ENCODE results near the gene WSB2.

The WSB2 gene

DNA sequence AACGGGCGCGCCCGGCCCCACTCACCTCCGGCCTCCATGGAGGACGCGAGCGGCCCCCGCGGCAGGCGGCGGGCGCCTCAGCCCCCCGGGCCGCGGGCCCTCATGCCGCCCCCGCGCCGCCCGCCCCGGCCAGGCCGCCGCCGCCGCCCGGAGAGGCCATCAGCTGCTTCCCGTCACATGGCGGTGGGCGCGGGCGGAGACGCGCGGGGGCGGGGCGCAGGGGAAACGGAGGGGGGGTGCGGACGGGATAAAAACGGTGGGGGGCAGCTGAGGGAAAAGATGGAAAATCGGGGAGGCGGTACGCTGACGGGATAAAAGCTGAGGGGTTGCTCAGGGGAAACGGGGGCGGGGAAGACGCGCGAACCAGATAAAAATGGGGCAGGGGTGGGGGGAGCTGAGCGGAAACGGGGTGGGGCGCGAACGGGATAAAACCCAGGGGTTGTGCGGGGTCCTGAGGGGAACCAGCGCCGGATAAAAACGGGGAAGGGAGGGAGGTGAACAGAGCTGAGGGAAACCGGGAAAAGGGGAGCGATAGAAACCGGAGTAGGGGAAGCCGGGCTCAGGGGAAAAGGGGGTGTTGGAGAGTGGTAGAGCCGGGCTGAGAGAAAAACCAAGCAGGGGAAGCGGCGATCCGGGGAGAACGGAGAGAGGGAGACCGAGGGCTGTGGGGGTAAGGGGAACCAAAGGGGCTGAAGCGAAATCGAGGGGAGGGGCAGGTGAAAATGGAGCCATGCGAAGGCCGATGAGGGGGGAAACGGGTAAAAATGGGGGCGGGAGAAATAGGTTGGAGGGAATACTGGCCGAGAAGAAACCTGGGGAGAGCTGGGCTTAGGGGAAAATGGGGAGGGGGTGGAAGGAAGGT, at the start of gene WSB2:
Gene WSB2, minus strand, starts transcription at position 169 of the 862 bp plus-strand sequence. Its CDS starts 131 bp downstream, at position 38.
- Histone ChIP-seq H3K4me3 (peak within 1 kb of the TSS; percentile 96), H3K27ac (peak within 1 kb of the TSS; percentile 97 to 100)
- DNase-seq (ENCODE audit: low spot score): peak; percentile 80
- TF ChIP-seq, protein P1, sequence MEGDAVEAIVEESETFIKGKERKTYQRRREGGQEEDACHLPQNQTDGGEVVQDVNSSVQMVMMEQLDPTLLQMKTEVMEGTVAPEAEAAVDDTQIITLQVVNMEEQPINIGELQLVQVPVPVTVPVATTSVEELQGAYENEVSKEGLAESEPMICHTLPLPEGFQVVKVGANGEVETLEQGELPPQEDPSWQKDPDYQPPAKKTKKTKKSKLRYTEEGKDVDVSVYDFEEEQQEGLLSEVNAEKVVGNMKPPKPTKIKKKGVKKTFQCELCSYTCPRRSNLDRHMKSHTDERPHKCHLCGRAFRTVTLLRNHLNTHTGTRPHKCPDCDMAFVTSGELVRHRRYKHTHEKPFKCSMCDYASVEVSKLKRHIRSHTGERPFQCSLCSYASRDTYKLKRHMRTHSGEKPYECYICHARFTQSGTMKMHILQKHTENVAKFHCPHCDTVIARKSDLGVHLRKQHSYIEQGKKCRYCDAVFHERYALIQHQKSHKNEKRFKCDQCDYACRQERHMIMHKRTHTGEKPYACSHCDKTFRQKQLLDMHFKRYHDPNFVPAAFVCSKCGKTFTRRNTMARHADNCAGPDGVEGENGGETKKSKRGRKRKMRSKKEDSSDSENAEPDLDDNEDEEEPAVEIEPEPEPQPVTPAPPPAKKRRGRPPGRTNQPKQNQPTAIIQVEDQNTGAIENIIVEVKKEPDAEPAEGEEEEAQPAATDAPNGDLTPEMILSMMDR (IDR thresholded peaks at IDR 0.05): no peak

DNA sequence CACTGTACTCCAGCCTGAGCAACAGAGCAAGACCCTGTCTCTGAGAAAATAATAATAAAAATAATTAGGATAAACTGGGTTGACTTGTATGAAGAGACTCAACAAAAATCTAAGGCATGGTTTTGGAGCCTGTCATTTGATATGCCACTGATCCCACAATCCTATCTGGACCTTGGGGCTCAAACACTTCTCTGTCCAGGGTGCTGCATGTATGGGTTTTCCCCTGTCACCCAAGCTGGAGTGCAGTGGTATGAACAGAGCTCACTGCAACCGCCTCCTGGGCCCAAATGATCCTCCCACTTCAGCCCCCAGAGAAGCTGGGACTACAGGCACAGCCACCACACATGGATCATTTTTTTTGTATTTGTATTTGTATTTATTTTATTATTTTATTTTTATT, 48.1 kb upstream of the WSB2 start:
- TF ChIP-seq, protein P1 (IDR thresholded peaks at IDR 0.05): no peak
- H3K4me3 ChIP-seq: no peak overlapping the region
- H3K27ac ChIP-seq: no peak overlapping the region
- DNase-seq (ENCODE audit: low spot score): no peak

DNA sequence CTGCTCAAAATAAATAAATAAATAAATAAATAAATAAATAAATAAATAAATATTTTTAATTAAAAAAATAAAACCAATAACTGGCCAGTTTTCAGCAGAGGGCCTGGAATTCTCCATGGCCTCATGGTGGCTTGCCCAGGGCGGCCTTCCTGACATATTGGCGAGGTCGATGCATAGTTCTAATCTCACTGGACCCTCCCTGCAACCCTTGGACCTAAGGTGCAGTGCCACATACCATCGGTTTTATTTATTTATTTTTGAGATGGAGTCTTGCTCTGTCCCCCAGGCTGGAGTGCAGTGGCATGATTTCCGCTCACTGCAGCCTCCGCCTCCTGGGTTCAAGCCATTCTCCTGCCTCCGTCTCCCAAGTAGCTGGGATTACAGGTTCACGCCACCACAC, 46.7 kb upstream of the WSB2 start:
- DNase-seq (ENCODE audit: low spot score): no peak
- H3K27ac ChIP-seq: no peak overlapping the region
- TF ChIP-seq, protein P1 (IDR thresholded peaks at IDR 0.05): no peak
- no peak overlapping the region for H3K4me3 ChIP-seq

DNA sequence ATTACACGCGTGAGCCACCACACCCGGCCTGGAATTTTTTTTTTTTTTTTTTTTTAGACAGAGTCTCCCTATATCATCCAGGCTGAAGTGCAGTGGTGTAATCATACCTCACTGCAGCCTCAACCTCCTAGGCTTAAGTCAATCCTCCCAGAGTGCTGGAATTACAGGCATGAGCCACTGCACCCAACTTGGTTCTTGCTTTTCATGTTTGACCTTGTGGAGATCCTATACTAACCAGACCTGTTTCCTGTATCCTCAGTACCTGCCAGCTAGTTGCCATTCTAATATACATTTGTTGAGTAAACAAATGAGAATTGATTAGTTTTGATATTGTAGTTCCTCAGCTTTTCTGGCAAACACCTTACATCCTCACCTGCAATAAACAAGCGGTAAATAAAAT, 46.0 kb upstream of the WSB2 start:
- Histone ChIP-seq H3K27ac (no peak overlapping the region), H3K4me3 (no peak overlapping the region)
- TF ChIP-seq, protein P1 (IDR thresholded peaks at IDR 0.05): no peak
- no peak for DNase-seq (ENCODE audit: low spot score)

DNA sequence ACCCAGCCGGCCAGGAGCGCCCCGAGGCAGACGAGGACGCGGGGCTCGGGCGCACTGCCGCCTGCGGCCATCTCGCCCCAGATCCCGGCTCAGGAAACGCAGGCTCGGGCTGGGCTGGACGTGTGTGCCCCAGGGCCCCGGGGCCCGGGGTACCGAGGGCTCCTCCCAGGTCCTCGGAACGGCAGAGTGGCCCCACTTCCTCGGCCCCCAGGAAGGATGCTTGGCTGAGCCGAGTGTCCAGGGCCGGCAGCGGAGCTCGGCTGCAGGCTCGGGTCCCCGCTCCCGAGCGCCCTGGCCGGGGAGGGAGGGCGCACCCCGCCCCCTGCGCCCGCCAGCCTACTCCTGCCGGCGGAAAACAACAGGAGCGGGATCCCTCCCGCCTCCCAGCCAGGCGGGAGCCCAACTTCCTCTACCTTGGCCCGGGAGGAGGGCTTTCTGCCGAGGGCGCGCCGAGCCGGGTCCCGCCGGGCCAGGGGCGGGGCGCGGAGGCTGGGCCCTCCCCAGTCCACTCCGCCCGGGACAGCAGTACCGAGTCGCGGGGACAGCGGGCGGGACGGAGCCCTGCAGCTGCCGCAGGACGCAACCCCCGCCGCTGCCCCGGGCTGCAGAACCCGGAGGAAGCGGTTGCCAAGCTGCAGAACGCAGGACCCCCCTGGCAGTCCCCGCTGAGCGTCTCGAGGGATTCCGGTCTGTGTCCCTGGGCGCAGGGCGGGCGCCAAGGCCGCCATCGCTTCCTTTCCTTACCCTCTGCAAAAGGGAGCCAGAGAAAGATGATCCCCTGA, 42.8 kb upstream of the WSB2 start, which contains the start of gene VSIG10:
Gene VSIG10, minus strand, starts transcription at position 411 of the 782 bp plus-strand sequence. Its CDS starts 340 bp downstream, at position 71.
- Histone ChIP-seq H3K4me3 (peak within 1 kb of the TSS; percentile 87), H3K27ac (peak within 1 kb of the TSS; percentile 49 to 79)
- TF ChIP-seq, protein P1 (IDR thresholded peaks at IDR 0.05): no peak
- DNase-seq (ENCODE audit: low spot score): peak; percentile 77

DNA sequence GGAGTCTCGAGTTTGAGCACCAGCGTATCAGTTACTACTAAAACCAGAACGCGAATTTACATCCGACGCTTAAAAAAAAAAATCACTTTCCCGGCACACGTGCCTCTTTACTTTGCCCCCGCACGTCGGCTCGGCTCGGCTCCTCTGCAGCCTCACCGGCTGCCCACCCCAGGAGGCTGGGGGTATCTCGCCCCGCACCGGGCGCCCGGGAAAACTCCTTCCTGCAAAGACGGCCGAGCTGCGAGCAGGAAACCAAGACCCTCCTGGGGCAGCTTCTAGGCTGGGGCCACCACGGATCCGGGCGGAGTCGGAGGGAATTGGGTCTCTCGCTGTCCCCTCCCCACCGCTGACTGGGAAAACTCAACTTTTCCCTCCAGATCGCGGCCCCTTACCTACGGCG, 42.2 kb upstream of the WSB2 start:
- no peak for DNase-seq (ENCODE audit: low spot score)
- Histone ChIP-seq H3K4me3 (peak overlapping the region; percentile 87), H3K27ac (peak overlapping the region; percentile 49 to 79)
- TF ChIP-seq, protein P1 (IDR thresholded peaks at IDR 0.05): no peak
